ENCODE results near the gene UBALD2. TPM values are rescaled to one million over a fixed set of nuclear protein-coding genes. Genes with fewer than 3 reads are reported as not detected.
A peak's percentile ranks its signal among the peaks of the same experiment; 100 is the strongest.

Gene UBALD2
- total and polyA plus RNA-seq, 2 of the 13 experiments (the other 11 are each of a cell fraction or from before 2014, with no cell fraction given), result 3.3 to 89.7 TPM

- TF ChIP-seq THRA (CRISPR knock-in tag; IDR thresholded peaks at IDR 0.05; ENCODE audit: borderline replicate concordance), result 0 out of 2 replicates have a peak, but pooled peaks have one; percentile 20
- no peak for TF ChIP-seq NFIB (CRISPR knock-in tag; IDR thresholded peaks at IDR 0.05; ENCODE audit: borderline replicate concordance)
- TF ChIP-seq NFYC (CRISPR knock-in tag; IDR thresholded peaks at IDR 0.05), result no peak
- TF ChIP-seq TARDBP (CRISPR knock-in tag; IDR thresholded peaks at IDR 0.05), result peak; percentile 79
- TF ChIP-seq TSC22D2 (CRISPR knock-in tag; IDR thresholded peaks at IDR 0.05; ENCODE audit: borderline replicate concordance), result no peak
- TF ChIP-seq ZNF660 (CRISPR knock-in tag; IDR thresholded peaks at IDR 0.05; ENCODE audit: borderline replicate concordance, low read depth), result no peak
- TF ChIP-seq KDM1A (CRISPR knock-in tag; IDR thresholded peaks at IDR 0.05), result peak; percentile 66; the same call in 1 of the 2 replicates
- TF ChIP-seq ZKSCAN5 (CRISPR knock-in tag; IDR thresholded peaks at IDR 0.05), result no peak
- TF ChIP-seq ZNF446 (CRISPR knock-in tag; IDR thresholded peaks at IDR 0.05), result no peak
- no peak for TF ChIP-seq ZNF766 (CRISPR knock-in tag; IDR thresholded peaks at IDR 0.05; ENCODE audit: borderline replicate concordance)
- TF ChIP-seq ZNF557 (CRISPR knock-in tag; IDR thresholded peaks at IDR 0.05), result no peak
- no peak for TF ChIP-seq ZNF749 (CRISPR knock-in tag; IDR thresholded peaks at IDR 0.05; ENCODE audit: borderline replicate concordance)
- peak; percentile 69; the same call in 1 of the 2 replicates for TF ChIP-seq RXRB (CRISPR knock-in tag; IDR thresholded peaks at IDR 0.05; ENCODE audit: borderline replicate concordance)
- TF ChIP-seq MXD1 (CRISPR knock-in tag; IDR thresholded peaks at IDR 0.05), result no peak
- no peak for TF ChIP-seq KAT2B (IDR thresholded peaks at IDR 0.05; ENCODE audit: borderline replicate concordance, low read depth, low read length)
- peak; percentile 16; the same call in 1 of the 2 replicates for TF ChIP-seq ATF7 (IDR thresholded peaks at IDR 0.05)
- no peak for TF ChIP-seq ATF7 (CRISPR knock-in tag; IDR thresholded peaks at IDR 0.05)
- no peak for TF ChIP-seq ZNF318 (CRISPR knock-in tag; IDR thresholded peaks at IDR 0.05)
Measured at GRCh38 chr17:76237859-76238313, 27.3 kb upstream of the UBALD2 start (continued).

All from HepG2 (cell line).